Lower leg skin (tissue), 4 donors: ENCODE measurements around the gene ACKR3. TPM values are rescaled to one million over a fixed set of nuclear protein-coding genes. Genes with fewer than 3 reads are reported as not detected.

Experiments
- DNase-seq, 2 donors: peaks; one replicate each; pipeline ENCODE4 v3.0.0-alpha.2; 2019; ENCODE audit warnings: low spot score in 2 of 2
- H3K4me3 ChIP-seq: fragments of 200-600 bp; sonication (generic); 2 replicates; pipeline ENCODE4 v1.5.1; 2017; ENCODE audit warnings: mild to moderate bottlenecking, low read depth; ENCODE audit not compliant: poor library complexity, severe bottlenecking
- POLR2A ChIP-seq, 2 donors: fragments of 450-650 bp; IDR thresholded peaks; one replicate each; pipeline ENCODE4 v1.6.1; 2016 to 2017; ENCODE audit warnings: antibody characterized with exemption in 2 of 2, mild to moderate bottlenecking in 1 of 2, moderate library complexity in 1 of 2
- WGBS, 2 donors: methylation state at CpG; one replicate each; pipeline ENCODE4 v1.1.5; 2018; 5-methylcytosine and 5-hydroxymethylcytosine counted together
- intact Hi-C: fragments of 100-400 bp; cut with DNase I; formaldehyde crosslinking; loops from one replicate; pipeline ENCODE4 v1.15.0; 2023; ENCODE audit warnings: low total_unique reads
- total RNA-seq, 4 donors: library from RNA; depleted of rRNA; stranded (reverse); fragments of >200 nt; gene quantifications; one replicate each; pipeline ENCODE4 v1.1.0, GENCODE V29; 2016
- TF ChIP-seq, protein P1 (sequence below), 3 donors: fragments of 450-650 bp; IDR thresholded peaks; one replicate each; pipeline ENCODE4 v1.5.1; 2016; ENCODE audit warnings: antibody characterized with exemption in 3 of 3, mild to moderate bottlenecking in 3 of 3, moderate library complexity in 2 of 3

Gene ACKR3
- total RNA-seq, 4 donors from 2014 or later: 6.7 to 25.0 (median 16.7) TPM

- TF ChIP-seq, protein P1, sequence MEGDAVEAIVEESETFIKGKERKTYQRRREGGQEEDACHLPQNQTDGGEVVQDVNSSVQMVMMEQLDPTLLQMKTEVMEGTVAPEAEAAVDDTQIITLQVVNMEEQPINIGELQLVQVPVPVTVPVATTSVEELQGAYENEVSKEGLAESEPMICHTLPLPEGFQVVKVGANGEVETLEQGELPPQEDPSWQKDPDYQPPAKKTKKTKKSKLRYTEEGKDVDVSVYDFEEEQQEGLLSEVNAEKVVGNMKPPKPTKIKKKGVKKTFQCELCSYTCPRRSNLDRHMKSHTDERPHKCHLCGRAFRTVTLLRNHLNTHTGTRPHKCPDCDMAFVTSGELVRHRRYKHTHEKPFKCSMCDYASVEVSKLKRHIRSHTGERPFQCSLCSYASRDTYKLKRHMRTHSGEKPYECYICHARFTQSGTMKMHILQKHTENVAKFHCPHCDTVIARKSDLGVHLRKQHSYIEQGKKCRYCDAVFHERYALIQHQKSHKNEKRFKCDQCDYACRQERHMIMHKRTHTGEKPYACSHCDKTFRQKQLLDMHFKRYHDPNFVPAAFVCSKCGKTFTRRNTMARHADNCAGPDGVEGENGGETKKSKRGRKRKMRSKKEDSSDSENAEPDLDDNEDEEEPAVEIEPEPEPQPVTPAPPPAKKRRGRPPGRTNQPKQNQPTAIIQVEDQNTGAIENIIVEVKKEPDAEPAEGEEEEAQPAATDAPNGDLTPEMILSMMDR (IDR thresholded peaks at IDR 0.05): no peak
- no peak for TF ChIP-seq POLR2A (IDR thresholded peaks at IDR 0.05)
- DNase-seq: no peak
- intact Hi-C loops: loop anchor here (5.0 kb wide), 1 partner anchor 1690 kb away; no protein-coding TSS in a partner anchor
- WGBS, 2 donors: 79 to 87% methylated on average over 9 of the region's 9 CpGs
- no peak overlapping the region for H3K4me3 ChIP-seq
Measured at GRCh38 chr2:236527159-236527630, 42.4 kb upstream of the ACKR3 start.

DNA sequence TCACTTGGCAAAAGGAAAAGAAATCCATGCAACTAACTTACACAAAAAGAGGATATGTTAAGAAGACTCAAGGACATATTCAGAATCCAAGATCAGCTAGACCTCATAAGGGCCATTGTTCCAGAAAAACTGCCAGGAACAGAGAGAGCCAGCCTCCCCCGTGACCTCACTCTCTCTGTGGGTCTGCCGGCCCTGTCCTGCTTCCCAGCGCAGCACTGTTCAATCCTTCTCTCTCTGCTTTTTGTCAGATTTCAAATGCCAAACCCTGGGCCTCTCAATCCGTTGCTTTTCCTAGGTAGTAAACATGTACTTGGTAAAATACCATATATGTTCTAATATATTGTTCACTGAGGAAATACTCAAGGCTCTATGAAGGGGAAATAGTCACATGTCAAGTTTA lies 40.0 kb upstream of the ACKR3 start:
- intact Hi-C loops: loop anchor here (5.0 kb wide), 1 partner anchor 1692 kb away; no protein-coding TSS in a partner anchor
- WGBS, 2 donors: 82 to 88% methylated on average over 4 of the region's 4 CpGs
- TF ChIP-seq, protein P1 (IDR thresholded peaks at IDR 0.05): no peak
- no peak for TF ChIP-seq POLR2A (IDR thresholded peaks at IDR 0.05)
- no peak overlapping the region for H3K4me3 ChIP-seq
- no peak for DNase-seq

DNA sequence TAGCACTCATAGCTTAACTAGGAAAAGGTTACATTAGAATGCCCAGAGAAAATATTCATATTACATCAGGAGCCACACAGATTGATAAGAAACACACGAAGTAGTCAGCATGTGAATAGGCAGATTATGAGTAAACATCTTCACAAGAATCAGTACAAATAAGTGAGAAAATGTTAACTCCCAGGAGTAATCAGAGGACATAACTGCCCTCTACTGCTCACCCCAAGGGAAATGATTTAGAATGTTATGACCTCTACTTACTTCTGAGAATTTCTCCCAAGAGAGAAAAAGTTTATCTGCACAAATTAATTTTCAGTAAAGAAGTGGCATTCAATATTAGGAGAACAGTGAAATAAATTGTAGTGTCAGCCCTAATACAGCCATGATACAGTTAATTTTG lies 39.1 kb upstream of the ACKR3 start:
- intact Hi-C loops: no loop called here
- DNase-seq: no peak
- H3K4me3 ChIP-seq: no peak overlapping the region
- TF ChIP-seq, protein P1 (IDR thresholded peaks at IDR 0.05): no peak
- no peak for TF ChIP-seq POLR2A (IDR thresholded peaks at IDR 0.05)
- 48 to 56% methylated on average over 1 of the region's 1 CpG for WGBS, 2 donors

- no peak for DNase-seq
- WGBS, 2 donors: 89 to 90% methylated on average over 7 of the region's 7 CpGs
- no peak overlapping the region for H3K4me3 ChIP-seq
- no peak for TF ChIP-seq POLR2A (IDR thresholded peaks at IDR 0.05)
- TF ChIP-seq, protein P1 (IDR thresholded peaks at IDR 0.05): no peak
- intact Hi-C loops: no loop called here
Measured at GRCh38 chr2:236531195-236531594, 38.4 kb upstream of the ACKR3 start.

GRCh38 chr2:236531996-236532395 lies 37.6 kb upstream of the ACKR3 start:
- H3K4me3 ChIP-seq: no peak overlapping the region
- intact Hi-C loops: no loop called here
- no peak for DNase-seq
- TF ChIP-seq POLR2A (IDR thresholded peaks at IDR 0.05): no peak
- WGBS, 2 donors: 61 to 65% methylated on average over 1 of the region's 1 CpG

GRCh38 chr2:236533343-236533742 lies 36.3 kb upstream of the ACKR3 start:
- no peak overlapping the region for H3K4me3 ChIP-seq
- intact Hi-C loops: no loop called here
- TF ChIP-seq, protein P1 (IDR thresholded peaks at IDR 0.05): no peak
- TF ChIP-seq POLR2A (IDR thresholded peaks at IDR 0.05): no peak
- 74 to 86% methylated on average over 4 of the region's 4 CpGs for WGBS, 2 donors
- DNase-seq: no peak
